Neural progenitor cell (in vitro differentiated cells): ENCODE measurements around the gene LGI4. TPM values are rescaled to one million over a fixed set of nuclear protein-coding genes. Genes with fewer than 3 reads are reported as not detected.

Experiments used
- DNase-seq: peaks from one replicate; pipeline ENCODE4 v3.0.0-alpha.2; 2016; ENCODE audit warnings: low spot score
- H2AFZ ChIP-seq: fragments of 200-600 bp; sonication (generic); replicated peaks from 2 replicates; pipeline ENCODE4 v1.6.1; 2016; ENCODE audit warnings: antibody characterized with exemption
- H3F3A ChIP-seq: fragments of 200-600 bp; sonication (generic); 2 replicates; pipeline ENCODE4 v1.6.1; 2016; ENCODE audit warnings: antibody characterized with exemption, low read depth
- H3K27ac ChIP-seq: fragments of 200-600 bp; sonication (generic); 2 replicates; pipeline ENCODE4 v1.5.1; 2016; ENCODE audit warnings: mild to moderate bottlenecking
- H3K27me3 ChIP-seq: fragments of 200-600 bp; sonication (generic); 2 replicates; pipeline ENCODE4 v1.6.1; 2016; ENCODE audit warnings: mild to moderate bottlenecking, moderate library complexity
- H3K36me3 ChIP-seq: fragments of 200-600 bp; sonication (generic); 2 replicates; pipeline ENCODE4 v1.5.1; 2016
- H3K4me1 ChIP-seq: fragments of 200-600 bp; sonication (generic); 2 replicates; pipeline ENCODE4 v1.6.1; 2016; ENCODE audit warnings: mixed run types
- H3K4me2 ChIP-seq: fragments of 200-600 bp; sonication (generic); 2 replicates; pipeline ENCODE4 v1.6.1; 2016
- H3K4me3 ChIP-seq: fragments of 200-600 bp; sonication (generic); 2 replicates; pipeline ENCODE4 v1.5.1; 2016
- H3K79me2 ChIP-seq: fragments of 200-600 bp; sonication (generic); 2 replicates; pipeline ENCODE4 v1.6.1; 2016; ENCODE audit warnings: low read depth
- H3K9ac ChIP-seq: fragments of 200-600 bp; sonication (generic); 2 replicates; pipeline ENCODE4 v1.6.1; 2016
- H3K9me3 ChIP-seq: fragments of 200-600 bp; sonication (generic); 2 replicates; pipeline ENCODE4 v1.5.1; 2016; ENCODE audit warnings: low read depth
- H4K20me1 ChIP-seq: fragments of 200-600 bp; sonication (generic); 2 replicates; pipeline ENCODE4 v1.6.1; 2016; ENCODE audit warnings: low read depth
- H3K27ac Mint-ChIP-seq: 3 replicates; pipeline ENCODE4 v1.8.0; 2021; ENCODE audit warnings: mixed read lengths
- H3K27me3 Mint-ChIP-seq: 2 replicates; pipeline ENCODE4 v1.8.0; 2022; ENCODE audit warnings: low read depth, mild to moderate bottlenecking, inconsistent platforms, moderate library complexity, mixed read lengths; ENCODE audit not compliant: insufficient read depth
- H3K36me3 Mint-ChIP-seq: 3 replicates; pipeline ENCODE4 v1.8.0; 2021; ENCODE audit warnings: mixed read lengths
- H3K4me1 Mint-ChIP-seq: 3 replicates; pipeline ENCODE4 v1.8.0; 2021; ENCODE audit warnings: mixed read lengths
- H3K4me3 Mint-ChIP-seq: 3 replicates; pipeline ENCODE4 v1.8.0; 2021; ENCODE audit warnings: mild to moderate bottlenecking, moderate library complexity, mixed read lengths
- H3K9me3 Mint-ChIP-seq: 3 replicates; pipeline ENCODE4 v1.8.0; 2020; ENCODE audit warnings: mixed read lengths
- CTCF ChIP-seq: fragments of 200-600 bp; sonication (generic); IDR thresholded peaks from 2 replicates; pipeline ENCODE4 v1.5.1; 2017; ENCODE audit warnings: antibody characterized with exemption, mild to moderate bottlenecking
- EZH2 ChIP-seq: fragments of 200-600 bp; sonication (generic); IDR thresholded peaks from 2 replicates; pipeline ENCODE4 v1.6.1; 2017; ENCODE audit warnings: antibody characterized with exemption, mild to moderate bottlenecking, moderate library complexity
- EZH2phosphoT487 ChIP-seq: fragments of 200-600 bp; sonication (generic); IDR thresholded peaks from 2 replicates; pipeline ENCODE4 v1.6.1; 2017; ENCODE audit warnings: antibody characterized with exemption
- total RNA-seq: library from RNA; depleted of rRNA; stranded (reverse); fragments of >200 nt; gene quantifications from 2 replicates; pipeline ENCODE4 v1.2.3, GENCODE V29; 2015; ENCODE audit warnings: low replicate concordance

The LGI4 gene
- total RNA-seq, 1 donor from 2014 or later: not detected

- H3K27ac Mint-ChIP-seq: no peak overlapping the region
- peaks cover 9% of the 10 kb centered on the region for H3K27me3 Mint-ChIP-seq
- Histone ChIP-seq H3K79me2 (no peaks in the 10 kb centered on the region), H3K36me3 (no peaks in the 10 kb centered on the region), H3F3A (peaks cover 3% of the 10 kb centered on the region), H3K4me1 (peaks cover 26% of the 10 kb centered on the region), H3K4me3 (no peak overlapping the region), H3K9ac (no peak overlapping the region), H4K20me1 (no peaks in the 10 kb centered on the region), H3K4me2 (no peak overlapping the region), H3K9me3 (no peaks in the 10 kb centered on the region), H3K27ac (no peak overlapping the region), H2AFZ (no peak overlapping the region), H3K27me3 (no peaks in the 10 kb centered on the region)
- peaks cover 36% of the 10 kb centered on the region for H3K4me1 Mint-ChIP-seq
- TF ChIP-seq CTCF: no peak
- no peak for TF ChIP-seq EZH2phosphoT487
- H3K36me3 Mint-ChIP-seq: no peaks in the 10 kb centered on the region
- no peak for DNase-seq
- no peak overlapping the region for H3K4me3 Mint-ChIP-seq
- no peaks in the 10 kb centered on the region for H3K9me3 Mint-ChIP-seq
These were observed 15.2 kb downstream of the LGI4 start for GRCh38 chr19:35119578-35120155.

- H3K27ac ChIP-seq: no peak overlapping the region
- no peak overlapping the region for H3K4me2 ChIP-seq
- no peak overlapping the region for H3K4me3 ChIP-seq
- H2AFZ ChIP-seq: no peak overlapping the region
- no peaks in the 10 kb centered on the region for H3K9me3 Mint-ChIP-seq
- no peak for DNase-seq
- H3K4me1 ChIP-seq: peaks cover 26% of the 10 kb centered on the region
- H3K27me3 Mint-ChIP-seq: peaks cover 9% of the 10 kb centered on the region
- H3K36me3 Mint-ChIP-seq: no peaks in the 10 kb centered on the region
- H3F3A ChIP-seq: peaks cover 3% of the 10 kb centered on the region
- TF ChIP-seq EZH2 (no peak), CTCF (no peak), EZH2phosphoT487 (no peak)
- H3K4me1 Mint-ChIP-seq: peaks cover 40% of the 10 kb centered on the region
- no peaks in the 10 kb centered on the region for H3K79me2 ChIP-seq
- no peak overlapping the region for H3K27ac Mint-ChIP-seq
- no peaks in the 10 kb centered on the region for H3K9me3 ChIP-seq
- no peak overlapping the region for H3K4me3 Mint-ChIP-seq
- no peaks in the 10 kb centered on the region for H3K36me3 ChIP-seq
- H4K20me1 ChIP-seq: no peaks in the 10 kb centered on the region
- H3K9ac ChIP-seq: no peak overlapping the region
- no peaks in the 10 kb centered on the region for H3K27me3 ChIP-seq
These were observed 15.8 kb downstream of the LGI4 start for GRCh38 chr19:35119091-35119490.

- no peak overlapping the region for H3K9ac ChIP-seq
- H2AFZ ChIP-seq: no peak overlapping the region
- no peak for DNase-seq
- Mint-ChIP-seq H3K27ac (no peak overlapping the region), H3K9me3 (no peaks in the 10 kb centered on the region), H3K4me3 (no peak overlapping the region), H3K36me3 (no peaks in the 10 kb centered on the region), H3K4me1 (peaks cover 38% of the 10 kb centered on the region), H3K27me3 (peaks cover 9% of the 10 kb centered on the region)
- no peaks in the 10 kb centered on the region for H3K9me3 ChIP-seq
- H3K36me3 ChIP-seq: no peaks in the 10 kb centered on the region
- no peaks in the 10 kb centered on the region for H3K27me3 ChIP-seq
- no peaks in the 10 kb centered on the region for H3K79me2 ChIP-seq
- TF ChIP-seq EZH2 (no peak), CTCF (no peak), EZH2phosphoT487 (no peak)
- peaks cover 23% of the 10 kb centered on the region for H3K4me1 ChIP-seq
- no peak overlapping the region for H3K4me2 ChIP-seq
- no peaks in the 10 kb centered on the region for H4K20me1 ChIP-seq
- H3F3A ChIP-seq: peaks cover 3% of the 10 kb centered on the region
- no peak overlapping the region for H3K4me3 ChIP-seq
- H3K27ac ChIP-seq: no peak overlapping the region
These were observed 16.4 kb downstream of the LGI4 start for GRCh38 chr19:35118268-35119020.
